Activated CD4-positive, alpha-beta memory T cell treated with anti-CD3 and anti-CD28 coated beads for 36 hours (primary cell): ENCODE results near the gene MORN1. TPM values are rescaled to one million over a fixed set of nuclear protein-coding genes. Genes with fewer than 3 reads are reported as not detected.

ENCODE experiments used
- CTCF ChIA-PET: fragments of 350-600 bp; sonication (Branson Sonifier 250); formaldehyde crosslinking; loops from one replicate; lab custom pipeline; 2021; ENCODE audit warnings: antibody characterized with exemption, inconsistent platforms; lab: Charles Lee
- POLR2A ChIA-PET: fragments of 350-600 bp; sonication (Branson Sonifier 250); formaldehyde crosslinking; loops from one replicate; lab custom pipeline; 2021; ENCODE audit warnings: antibody characterized with exemption; lab: Charles Lee
- DNase-seq: peaks from one replicate; pipeline ENCODE4 v3.0.0-alpha.2; 2020
- H3K27ac Mint-ChIP-seq: one replicate; pipeline ENCODE4 v1.8.0; 2021; ENCODE audit warnings: mixed read lengths
- H3K27me3 Mint-ChIP-seq: one replicate; pipeline ENCODE4 v1.8.0; 2021; ENCODE audit warnings: mixed read lengths
- H3K36me3 Mint-ChIP-seq: one replicate; pipeline ENCODE4 v1.8.0; 2021; ENCODE audit warnings: mixed read lengths
- H3K4me1 Mint-ChIP-seq: one replicate; pipeline ENCODE4 v1.8.0; 2021; ENCODE audit warnings: low read depth, mixed read lengths
- H3K4me3 Mint-ChIP-seq: one replicate; pipeline ENCODE4 v1.8.0; 2021; ENCODE audit warnings: mild to moderate bottlenecking, mixed read lengths
- H3K9me3 Mint-ChIP-seq: one replicate; pipeline ENCODE4 v1.8.0; 2021; ENCODE audit warnings: mixed read lengths
- intact Hi-C: fragments of 100-400 bp; cut with micrococcal nuclease; formaldehyde crosslinking; loops from one replicate; pipeline ENCODE4 v1.15.1; 2023
- total RNA-seq, 2 experiments: library from RNA; stranded (reverse); gene quantifications; one replicate each; pipeline ENCODE4 v1.2.3, GENCODE V29; 2021

Gene MORN1
- total RNA-seq, 2 experiments from 2014 or later = 5.4 to 6.3 TPM

DNA sequence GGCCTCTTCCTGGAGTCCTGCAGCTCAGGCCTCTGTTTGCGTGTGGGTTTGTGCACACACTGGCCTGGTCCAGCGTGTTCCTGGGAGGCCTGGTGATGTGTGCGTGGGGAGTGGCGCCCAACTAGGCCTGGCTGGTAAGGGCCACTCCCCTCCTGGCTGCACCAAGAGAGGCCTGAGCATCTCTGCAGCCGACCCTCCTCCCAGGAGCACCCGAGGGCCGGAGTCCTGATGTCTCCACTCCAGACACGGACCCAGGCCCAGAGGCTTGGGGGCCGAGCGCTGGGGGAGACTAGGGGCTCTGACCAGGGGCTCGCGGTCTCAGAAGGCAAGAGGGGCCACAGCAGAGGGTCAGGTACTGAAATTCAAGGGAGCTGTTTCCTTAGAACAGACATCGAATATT is 33.3 kb downstream of the MORN1 start:
- Mint-ChIP-seq H3K9me3 (no peaks in the 10 kb centered on the region), H3K27ac (no peak overlapping the region), H3K36me3 (no peaks in the 10 kb centered on the region), H3K4me3 (no peak overlapping the region), H3K4me1 (no peaks in the 10 kb centered on the region), H3K27me3 (no peaks in the 10 kb centered on the region)
- DNase-seq = no peak
- intact Hi-C loops = no loop called here
- POLR2A ChIA-PET = no interaction called here
- CTCF ChIA-PET = no interaction called here

DNA sequence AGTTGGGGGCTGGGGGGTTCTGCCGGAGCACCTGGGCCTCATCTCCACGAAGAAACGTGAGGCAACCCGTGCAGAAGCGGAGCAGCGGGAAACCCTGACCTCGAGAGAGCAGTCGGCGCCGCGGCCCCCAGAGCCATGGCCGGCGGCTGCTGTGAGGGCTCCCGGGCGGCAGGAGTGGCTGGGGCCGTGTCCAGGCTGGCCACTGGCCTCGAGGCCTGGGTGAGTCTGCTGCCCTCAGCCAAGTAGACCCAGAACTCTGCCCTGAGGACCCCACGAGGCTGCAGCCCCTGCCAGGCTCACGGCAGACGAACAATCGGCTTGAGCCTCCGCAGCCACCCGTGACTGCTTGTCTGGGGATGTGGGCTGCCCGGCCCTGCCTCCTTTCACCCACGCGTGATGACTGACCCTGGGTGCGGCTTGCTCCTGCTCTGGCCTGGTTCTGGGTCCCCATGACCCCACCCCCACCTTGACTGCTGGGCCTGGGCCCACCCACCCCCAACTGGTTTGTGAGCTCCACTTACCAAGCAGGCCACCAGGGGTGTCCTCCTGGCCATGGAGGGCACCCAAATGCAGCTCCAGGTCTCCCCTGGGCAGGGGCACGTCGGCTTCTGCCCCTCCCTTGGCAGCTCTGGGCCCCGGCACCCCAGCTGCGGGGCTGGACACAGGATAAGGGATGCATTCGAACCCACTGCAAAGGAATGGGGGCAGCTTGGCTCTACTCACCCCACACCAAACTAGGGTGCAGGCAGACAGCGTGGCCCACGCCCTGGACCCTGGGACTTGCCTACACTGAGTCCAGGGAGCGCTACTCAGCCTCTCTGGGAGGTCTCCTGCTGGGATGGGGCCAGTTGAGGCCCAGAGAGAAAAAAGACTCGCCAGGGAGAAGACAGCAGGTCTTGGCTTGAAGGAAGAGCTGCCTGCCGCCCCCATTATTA is 34.2 kb downstream of the MORN1 start:
- Mint-ChIP-seq H3K36me3 (no peaks in the 10 kb centered on the region), H3K9me3 (no peaks in the 10 kb centered on the region), H3K27me3 (no peaks in the 10 kb centered on the region), H3K4me1 (no peaks in the 10 kb centered on the region), H3K4me3 (no peak overlapping the region), H3K27ac (no peak overlapping the region)
- POLR2A ChIA-PET = no interaction called here
- intact Hi-C loops = no loop called here
- DNase-seq = no peak
- CTCF ChIA-PET = no interaction called here

DNA sequence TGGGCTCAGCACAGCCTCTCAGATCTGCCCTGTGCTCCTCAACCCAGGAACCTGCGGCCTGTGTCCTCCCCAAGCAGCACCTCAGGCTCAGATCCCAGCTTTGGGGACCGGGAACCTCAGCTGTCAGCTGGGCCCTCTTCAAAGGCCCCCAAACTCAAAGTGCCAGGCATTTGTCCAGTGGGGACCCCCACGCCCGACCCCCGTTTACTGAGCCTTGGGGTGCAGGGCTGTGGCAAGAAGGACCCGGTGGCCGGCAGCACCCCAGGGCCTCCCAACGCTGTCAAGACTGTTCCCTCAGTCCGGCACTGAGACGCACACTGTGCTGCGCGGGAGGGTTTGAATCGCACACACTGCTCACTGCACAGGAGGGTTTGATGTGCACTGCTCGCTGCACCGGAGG is 35.0 kb downstream of the MORN1 start:
- Mint-ChIP-seq H3K4me3 (no peak overlapping the region), H3K36me3 (no peaks in the 10 kb centered on the region), H3K4me1 (no peaks in the 10 kb centered on the region), H3K27ac (no peak overlapping the region), H3K9me3 (no peaks in the 10 kb centered on the region), H3K27me3 (no peaks in the 10 kb centered on the region)
- intact Hi-C loops = no loop called here
- no peak for DNase-seq
- POLR2A ChIA-PET = no interaction called here
- CTCF ChIA-PET = no interaction called here

DNA sequence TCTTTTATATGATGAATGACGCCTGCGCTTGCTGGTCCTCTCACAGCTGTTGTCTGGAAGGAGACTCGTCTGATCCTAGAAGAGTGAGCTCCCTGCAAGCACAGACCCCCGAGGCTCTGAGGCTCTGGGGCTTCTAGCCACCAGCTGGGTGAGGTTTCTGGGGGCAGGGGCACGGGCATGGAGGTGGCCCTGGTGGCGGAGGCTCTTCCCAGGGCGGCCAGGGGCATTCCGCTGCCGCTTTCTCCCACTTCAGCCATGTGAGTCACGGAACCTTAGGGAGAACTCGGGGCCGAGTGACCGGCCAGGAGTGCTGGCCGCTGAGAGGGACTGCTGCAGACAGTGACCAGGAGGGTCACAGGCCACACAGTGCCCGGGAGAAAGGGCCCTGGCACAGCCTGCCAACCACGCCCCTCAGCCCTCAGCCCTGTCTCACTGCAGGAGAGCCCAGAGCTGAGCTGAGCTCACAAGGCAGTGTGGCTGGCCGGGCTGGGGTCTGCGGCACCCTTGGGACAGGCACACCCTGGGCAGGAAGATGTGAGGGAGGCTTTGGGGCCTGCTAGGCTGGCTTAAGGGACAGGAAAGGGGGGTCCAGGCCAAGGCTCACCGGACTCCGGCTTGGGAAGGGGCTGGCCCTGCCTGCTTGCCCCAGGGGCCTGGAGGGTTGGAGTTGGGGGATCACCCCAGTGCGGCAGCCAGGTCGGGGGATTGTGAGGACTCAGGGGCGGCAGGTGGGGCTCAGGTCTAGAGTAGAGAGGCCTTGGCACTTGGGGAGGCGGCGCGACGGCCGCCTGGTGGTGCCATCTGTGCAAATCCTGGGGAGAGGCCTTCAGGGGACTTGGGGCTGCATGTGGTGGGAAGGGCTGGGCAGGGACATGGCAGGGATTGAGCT is 35.7 kb downstream of the MORN1 start:
- no peak overlapping the region for H3K27ac Mint-ChIP-seq
- H3K36me3 Mint-ChIP-seq = no peaks in the 10 kb centered on the region
- CTCF ChIA-PET = no interaction called here
- DNase-seq = no peak
- POLR2A ChIA-PET = no interaction called here
- H3K9me3 Mint-ChIP-seq = no peaks in the 10 kb centered on the region
- H3K4me1 Mint-ChIP-seq = no peaks in the 10 kb centered on the region
- H3K27me3 Mint-ChIP-seq = no peaks in the 10 kb centered on the region
- intact Hi-C loops = no loop called here
- H3K4me3 Mint-ChIP-seq = no peak overlapping the region

DNA sequence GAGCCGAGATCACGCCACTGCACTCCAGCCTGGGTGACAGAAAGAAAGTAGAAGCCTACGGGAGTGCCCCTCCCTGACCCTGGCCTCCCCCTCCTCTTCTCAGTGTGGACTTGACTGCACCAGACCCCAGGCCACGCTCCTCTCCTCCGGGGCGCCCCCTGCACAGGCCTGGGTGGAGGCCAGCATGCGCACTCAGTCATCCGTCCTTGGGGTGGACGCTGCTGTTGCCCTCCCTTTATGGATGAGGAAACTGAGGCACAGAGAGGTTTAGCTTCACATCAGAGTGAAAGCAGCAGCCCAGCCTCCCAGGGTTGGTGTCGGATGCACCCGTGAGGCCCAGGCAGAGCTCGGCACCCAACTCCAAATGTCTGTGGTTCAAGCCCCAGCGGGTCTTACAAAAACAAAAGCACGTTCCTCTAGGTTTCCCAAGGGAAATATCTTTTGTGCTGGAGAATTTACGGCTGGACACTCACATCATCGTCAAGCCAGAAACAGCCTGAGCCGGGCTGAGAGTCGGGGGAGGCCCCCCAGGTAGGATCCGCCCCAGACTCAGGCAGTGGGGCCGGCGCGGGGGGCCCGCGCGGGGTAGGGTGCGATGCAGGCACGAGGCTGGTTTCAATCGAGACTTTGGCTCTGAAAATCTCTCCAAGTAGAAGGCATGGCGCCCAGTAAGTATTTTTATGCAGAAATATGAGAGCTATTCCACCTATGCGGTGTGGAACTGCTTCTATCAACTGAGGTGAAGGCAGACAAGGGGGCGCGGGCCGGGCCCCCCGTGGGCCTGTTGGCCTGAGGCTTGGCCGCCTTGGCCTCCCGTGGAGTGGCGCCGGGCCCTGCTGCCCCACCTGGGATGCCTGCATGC is 36.6 kb downstream of the MORN1 start:
- H3K9me3 Mint-ChIP-seq = no peaks in the 10 kb centered on the region
- POLR2A ChIA-PET = no interaction called here
- CTCF ChIA-PET = no interaction called here
- no peak overlapping the region for H3K4me3 Mint-ChIP-seq
- no peaks in the 10 kb centered on the region for H3K4me1 Mint-ChIP-seq
- H3K27me3 Mint-ChIP-seq = no peaks in the 10 kb centered on the region
- no peaks in the 10 kb centered on the region for H3K36me3 Mint-ChIP-seq
- DNase-seq = no peak
- intact Hi-C loops = no loop called here
- no peak overlapping the region for H3K27ac Mint-ChIP-seq

DNA sequence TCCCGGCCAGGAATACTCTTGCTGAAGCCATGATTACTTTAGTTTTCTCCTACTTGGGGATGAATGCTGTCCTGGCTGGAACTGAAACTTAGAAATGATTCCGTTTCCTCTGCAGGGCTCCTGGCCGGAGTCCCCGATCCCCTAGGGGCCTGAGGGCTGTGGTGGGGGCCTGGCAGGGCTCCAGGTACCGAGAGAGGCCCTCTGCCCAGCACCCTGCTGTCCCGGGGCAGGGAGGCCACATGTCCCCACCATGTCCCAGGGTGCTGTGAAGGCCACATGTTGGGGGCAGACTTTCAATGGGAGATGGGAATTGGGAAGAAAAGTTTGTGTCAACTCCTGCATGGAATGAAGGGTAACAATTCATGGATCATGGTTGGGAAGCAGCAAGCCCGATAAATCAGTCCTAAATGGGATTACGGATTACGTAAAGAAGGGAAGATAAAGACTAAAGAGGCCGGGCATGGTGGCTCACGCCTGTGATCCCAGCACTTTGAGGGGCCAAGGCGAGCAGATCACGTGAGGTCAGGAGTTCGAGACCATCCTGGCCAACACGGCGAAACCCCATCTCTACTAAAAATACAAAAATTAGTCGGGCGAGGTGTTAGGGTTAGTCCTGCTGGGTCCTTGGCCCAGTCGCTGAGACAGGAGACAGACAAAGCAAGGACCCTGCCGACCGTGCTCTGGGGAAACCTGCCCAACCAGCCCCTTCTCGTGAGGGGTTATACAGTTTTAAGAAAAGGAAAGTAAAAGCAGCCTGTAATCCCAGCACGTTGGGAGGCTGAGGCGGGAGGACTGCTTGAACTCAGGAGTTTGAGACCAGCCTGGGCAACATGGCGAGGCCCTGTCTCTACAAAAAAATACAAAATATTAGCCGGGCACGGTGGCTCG is 37.6 kb downstream of the MORN1 start:
- intact Hi-C loops = no loop called here
- no peak for DNase-seq
- H3K9me3 Mint-ChIP-seq = no peaks in the 10 kb centered on the region
- ChIA-PET POLR2A (no interaction called here), CTCF (no interaction called here)
- H3K27me3 Mint-ChIP-seq = no peaks in the 10 kb centered on the region
- H3K4me3 Mint-ChIP-seq = no peak overlapping the region
- H3K36me3 Mint-ChIP-seq = no peaks in the 10 kb centered on the region
- no peak overlapping the region for H3K27ac Mint-ChIP-seq
- H3K4me1 Mint-ChIP-seq = no peaks in the 10 kb centered on the region

DNA sequence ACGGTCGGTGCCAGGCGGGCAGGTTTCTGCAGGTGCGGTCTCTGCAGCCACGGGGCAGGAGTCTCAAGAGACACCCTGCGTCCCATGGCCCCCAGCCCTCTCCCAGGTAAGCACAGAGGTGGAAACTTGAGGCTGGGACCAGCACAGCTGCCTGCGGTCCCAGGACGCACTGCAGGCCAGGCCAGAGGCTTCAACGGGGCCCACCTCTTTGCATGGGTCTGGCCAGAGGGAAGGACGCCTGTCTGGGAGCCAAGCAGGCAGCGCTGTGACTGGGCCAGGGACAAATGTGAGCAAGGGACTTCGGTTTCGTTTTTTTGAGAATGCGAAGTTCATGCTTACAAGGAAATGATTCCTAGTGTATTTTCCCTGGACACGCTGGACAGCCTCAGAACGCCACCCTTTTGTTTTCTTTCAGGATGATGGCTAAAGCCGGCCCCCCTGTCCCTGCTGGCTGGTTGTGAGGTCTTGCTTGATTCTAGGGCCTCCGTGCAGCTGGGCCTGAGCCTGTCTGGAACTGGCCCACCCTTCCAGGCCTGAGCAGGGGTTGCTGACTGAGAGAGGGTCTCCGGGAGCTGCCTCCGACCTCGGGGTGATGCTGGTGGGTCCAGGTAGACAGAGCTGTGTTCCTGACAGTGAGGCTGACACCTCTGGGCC is 38.3 kb downstream of the MORN1 start:
- H3K9me3 Mint-ChIP-seq = no peaks in the 10 kb centered on the region

DNA sequence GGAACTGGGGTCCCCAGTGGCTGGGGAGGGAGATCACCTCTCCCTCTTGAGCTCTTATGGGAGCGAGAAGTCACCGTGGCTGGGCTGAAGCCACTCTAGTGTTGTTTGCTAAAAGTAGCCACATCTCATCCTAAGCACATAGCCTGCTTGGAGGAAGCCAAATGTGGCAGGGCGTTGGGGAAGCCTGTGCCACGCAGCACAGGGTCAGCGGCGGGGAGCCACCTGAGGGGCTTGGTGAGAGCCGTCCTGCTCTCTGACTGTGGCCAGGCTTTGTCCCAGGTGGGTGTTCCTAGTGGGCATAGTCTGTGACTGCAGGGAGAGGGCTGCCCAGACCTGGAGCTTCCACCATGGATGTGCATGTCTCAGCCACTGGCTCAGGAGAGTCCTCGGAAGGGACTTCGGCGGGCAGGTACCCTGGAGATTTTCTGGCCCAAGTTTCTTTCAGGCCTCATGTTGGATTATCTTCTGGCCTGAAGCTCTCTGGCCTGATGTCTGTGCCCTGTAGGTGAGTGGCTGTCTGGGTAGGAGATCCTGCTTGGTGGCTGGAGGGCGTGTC is 38.9 kb downstream of the MORN1 start:
- Mint-ChIP-seq H3K9me3 (no peaks in the 10 kb centered on the region), H3K27ac (no peak overlapping the region), H3K4me3 (no peak overlapping the region), H3K4me1 (no peaks in the 10 kb centered on the region), H3K27me3 (no peaks in the 10 kb centered on the region), H3K36me3 (no peaks in the 10 kb centered on the region)
- DNase-seq = no peak
- CTCF ChIA-PET = interaction anchor here (0.7 kb wide), 1 partner anchor 158 kb away, joined by 3 read pairs; the partner anchor contains the start of gene FAAP20
- POLR2A ChIA-PET = no interaction called here
- intact Hi-C loops = no loop called here

More for the DNA sequence above, 38.3 kb downstream of the MORN1 start:
- CTCF ChIA-PET = no interaction called here
- no peak for DNase-seq
- POLR2A ChIA-PET = no interaction called here
- no peaks in the 10 kb centered on the region for H3K4me1 Mint-ChIP-seq
- no peak overlapping the region for H3K4me3 Mint-ChIP-seq
- H3K36me3 Mint-ChIP-seq = no peaks in the 10 kb centered on the region
- no peak overlapping the region for H3K27ac Mint-ChIP-seq
- no peaks in the 10 kb centered on the region for H3K27me3 Mint-ChIP-seq
- intact Hi-C loops = no loop called here

DNA sequence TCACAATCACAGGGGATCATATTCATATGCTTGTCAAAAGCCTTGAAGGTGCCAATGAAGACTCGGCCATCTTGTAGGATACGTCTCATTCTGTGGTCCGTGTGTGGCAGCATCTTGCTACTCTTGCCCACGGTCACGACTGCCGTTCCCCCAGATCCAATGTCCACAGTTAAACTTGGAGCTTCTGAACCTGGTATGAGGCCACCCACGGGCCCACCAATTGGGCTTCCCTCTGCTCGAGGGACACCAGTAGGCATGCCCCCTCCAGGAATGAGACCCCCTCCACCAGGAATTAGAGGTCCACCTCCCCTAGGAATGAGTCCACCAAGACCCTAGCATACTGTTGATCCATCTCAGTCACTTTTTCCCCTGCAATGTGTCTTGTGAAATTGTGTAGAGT is 39.6 kb downstream of the MORN1 start:
- CTCF ChIA-PET = interaction anchor here (0.7 kb wide), 1 partner anchor 157 kb away, joined by 3 read pairs; the partner anchor contains the start of gene FAAP20
- H3K27me3 Mint-ChIP-seq = no peaks in the 10 kb centered on the region
- H3K27ac Mint-ChIP-seq = no peak overlapping the region

DNA sequence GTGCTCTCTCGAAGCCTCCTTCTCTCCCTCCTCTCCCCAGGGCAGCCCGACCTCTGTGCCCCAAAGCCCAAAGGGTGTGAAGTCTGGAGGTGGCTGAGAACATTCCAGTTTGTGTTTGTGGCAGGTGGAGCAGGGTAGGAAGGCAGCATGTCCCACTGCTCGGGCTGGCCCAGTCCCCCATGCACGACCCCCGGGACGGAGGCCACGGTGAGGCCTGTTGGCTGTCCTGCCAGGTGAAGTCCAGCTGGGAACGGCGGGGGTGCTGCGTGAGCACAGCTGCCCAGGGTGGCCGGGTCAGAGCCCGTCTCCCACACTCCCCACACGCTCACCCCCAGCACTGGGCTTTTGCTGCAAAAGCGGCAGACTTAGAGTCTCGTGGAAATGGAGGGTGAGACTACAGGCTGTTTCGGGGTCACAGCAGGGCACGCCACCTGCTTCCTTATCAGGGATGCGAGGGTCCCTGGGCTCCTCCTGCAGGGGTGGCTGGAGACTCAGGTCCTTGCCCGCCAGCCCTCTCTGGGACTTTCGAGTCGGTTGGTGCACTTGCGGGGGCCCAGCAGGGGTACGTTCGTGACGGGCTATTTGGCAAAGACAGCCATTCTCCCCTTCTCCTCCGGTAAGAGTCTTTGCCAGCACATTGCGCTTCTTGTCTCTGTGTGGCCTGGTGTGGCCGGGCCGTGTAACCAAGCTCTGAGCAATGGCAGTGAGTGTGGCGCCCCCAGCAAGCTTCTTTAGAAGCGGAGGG is 40.3 kb downstream of the MORN1 start:
- no peak for DNase-seq
- H3K4me3 Mint-ChIP-seq = no peak overlapping the region
- no peaks in the 10 kb centered on the region for H3K27me3 Mint-ChIP-seq
- intact Hi-C loops = no loop called here
- H3K27ac Mint-ChIP-seq = no peak overlapping the region
- no peaks in the 10 kb centered on the region for H3K9me3 Mint-ChIP-seq
- no peaks in the 10 kb centered on the region for H3K4me1 Mint-ChIP-seq
- H3K36me3 Mint-ChIP-seq = no peaks in the 10 kb centered on the region
- CTCF ChIA-PET = no interaction called here
- POLR2A ChIA-PET = no interaction called here

More for the DNA sequence above, 39.6 kb downstream of the MORN1 start:
- Mint-ChIP-seq H3K4me3 (no peak overlapping the region), H3K9me3 (no peaks in the 10 kb centered on the region), H3K36me3 (no peaks in the 10 kb centered on the region), H3K4me1 (no peaks in the 10 kb centered on the region)
- intact Hi-C loops = no loop called here
- no peak for DNase-seq
- POLR2A ChIA-PET = no interaction called here
